ENCODE measurements around the gene TAF4.

The TAF4 gene

DNA sequence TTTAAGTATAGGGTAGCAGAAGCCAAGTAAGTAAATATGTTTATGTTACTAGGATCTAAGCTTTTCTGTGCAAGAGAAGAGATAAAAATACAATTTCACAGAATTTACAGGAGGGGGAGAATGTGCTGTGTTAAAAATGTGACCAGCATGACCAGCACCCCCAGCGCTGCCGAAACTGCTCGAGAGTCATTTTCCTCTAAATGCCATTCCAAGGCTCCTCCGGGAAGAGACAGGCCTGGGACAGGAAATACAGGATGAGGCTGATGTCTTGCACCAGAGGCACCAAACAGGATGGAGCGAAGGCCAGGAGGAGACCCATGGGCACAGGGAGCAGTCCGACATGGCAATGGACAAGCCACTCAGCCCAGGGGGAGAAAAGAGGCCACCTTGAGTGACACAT is 21.1 kb downstream of the TAF4 start:
- WGBS (ENCODE audit: insufficient coverage, insufficient read length) = no CpG with 5 or more reads among the region's 6 CpGs
- Histone ChIP-seq H3K9me3 (ENCODE audit: control insufficient read depth, insufficient read depth, low read length) (no peaks in the 10 kb centered on the region), H3K4me3 (ENCODE audit: low read length) (no peak overlapping the region), H3K27ac (ENCODE audit: low read length) (no peak overlapping the region), H3K27me3 (ENCODE audit: control insufficient read depth, insufficient read depth, low read length) (no peaks in the 10 kb centered on the region), H3K36me3 (ENCODE audit: control insufficient read depth, insufficient read depth, low read length) (no peaks in the 10 kb centered on the region), H3K4me1 (ENCODE audit: control insufficient read depth, insufficient read depth, low read length) (peaks cover 7% of the 10 kb centered on the region)
- no peak for DNase-seq (ENCODE audit: low read depth, low spot score)

DNA sequence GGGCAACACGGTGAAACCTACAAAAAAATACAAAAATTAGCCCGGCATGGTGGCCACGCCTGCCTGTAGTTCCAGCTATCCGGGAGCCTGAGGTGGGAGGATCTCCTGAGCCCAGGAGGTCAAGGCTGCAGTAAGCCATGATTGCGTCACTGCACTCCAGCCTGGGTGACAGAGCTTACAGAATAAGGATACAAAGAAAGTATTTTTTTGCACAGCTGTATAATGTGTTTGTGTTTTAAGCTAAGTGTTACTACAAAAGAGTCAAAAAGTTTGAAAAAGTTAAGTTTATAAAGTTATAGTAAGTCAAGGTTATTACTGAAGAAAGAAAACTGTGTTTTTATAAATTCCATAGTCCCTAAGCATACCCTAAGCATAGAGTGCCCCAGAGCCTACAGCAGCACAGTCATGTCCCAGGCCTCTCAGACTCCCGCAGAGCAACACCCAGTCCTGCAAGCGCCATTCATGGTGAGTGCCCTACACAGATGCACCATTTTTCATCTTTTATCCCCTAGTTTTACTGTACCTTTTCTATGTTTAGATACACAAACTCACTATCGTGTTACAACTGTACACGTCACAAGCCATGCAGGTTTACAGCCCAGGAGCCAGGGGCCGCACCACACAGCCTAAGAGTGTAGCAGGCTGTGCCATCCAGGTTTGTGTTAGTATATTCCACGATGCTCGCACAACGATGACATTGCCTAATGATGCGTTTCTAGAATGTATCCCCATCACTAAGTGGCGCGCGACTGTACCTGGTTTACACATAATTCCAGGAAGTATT is 22.4 kb downstream of the TAF4 start:
- Histone ChIP-seq H3K27me3 (ENCODE audit: control insufficient read depth, insufficient read depth, low read length) (no peaks in the 10 kb centered on the region), H3K9me3 (ENCODE audit: control insufficient read depth, insufficient read depth, low read length) (no peaks in the 10 kb centered on the region), H3K4me1 (ENCODE audit: control insufficient read depth, insufficient read depth, low read length) (peaks cover 5% of the 10 kb centered on the region), H3K4me3 (ENCODE audit: low read length) (no peak overlapping the region), H3K27ac (ENCODE audit: low read length) (no peak overlapping the region), H3K36me3 (ENCODE audit: control insufficient read depth, insufficient read depth, low read length) (no peaks in the 10 kb centered on the region)
- no CpG with 5 or more reads among the region's 17 CpGs for WGBS (ENCODE audit: insufficient coverage, insufficient read length)
- no peak for DNase-seq (ENCODE audit: low read depth, low spot score)

- no peaks in the 10 kb centered on the region for H3K9me3 ChIP-seq (ENCODE audit: control insufficient read depth, insufficient read depth, low read length)
- no peak overlapping the region for H3K27ac ChIP-seq (ENCODE audit: low read length)
- no peaks in the 10 kb centered on the region for H3K27me3 ChIP-seq (ENCODE audit: control insufficient read depth, insufficient read depth, low read length)
- no peak for DNase-seq (ENCODE audit: low read depth, low spot score)
- H3K36me3 ChIP-seq (ENCODE audit: control insufficient read depth, insufficient read depth, low read length) = no peaks in the 10 kb centered on the region
- H3K4me3 ChIP-seq (ENCODE audit: low read length) = no peak overlapping the region
- no CpG with 5 or more reads among the region's 22 CpGs for WGBS (ENCODE audit: insufficient coverage, insufficient read length)
- peaks cover 2% of the 10 kb centered on the region; the same call in 1 of the 2 replicates for H3K4me1 ChIP-seq (ENCODE audit: control insufficient read depth, insufficient read depth, low read length)
Observed at GRCh38 chr20:62042025-62042820, 23.5 kb downstream of the TAF4 start.

DNA sequence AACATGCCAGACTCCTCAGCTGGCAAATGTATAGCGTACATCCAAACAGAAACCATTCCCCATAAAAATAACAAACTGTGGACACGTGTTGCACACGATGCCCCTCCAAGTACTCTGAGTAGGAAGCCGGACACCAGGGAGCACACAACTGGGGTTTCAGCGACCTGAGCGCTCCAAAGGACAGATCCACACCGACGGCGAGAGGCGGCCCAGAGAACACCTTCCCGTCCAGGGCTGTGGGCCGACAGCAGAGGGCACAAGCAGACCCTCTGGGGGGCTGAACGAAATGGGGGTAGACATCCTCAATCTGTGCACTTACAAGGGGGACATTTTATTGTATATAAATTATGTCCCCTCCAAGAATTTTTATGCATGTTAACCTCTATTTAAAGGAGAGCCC is 24.7 kb downstream of the TAF4 start:
- no peak for DNase-seq (ENCODE audit: low read depth, low spot score)
- WGBS (ENCODE audit: insufficient coverage, insufficient read length) = no CpG with 5 or more reads among the region's 13 CpGs
- H3K27me3 ChIP-seq (ENCODE audit: control insufficient read depth, insufficient read depth, low read length) = no peaks in the 10 kb centered on the region; the same call in 1 of the 2 replicates
- no peak overlapping the region for H3K27ac ChIP-seq (ENCODE audit: low read length)
- H3K36me3 ChIP-seq (ENCODE audit: control insufficient read depth, insufficient read depth, low read length) = no peaks in the 10 kb centered on the region
- no peak overlapping the region for H3K4me3 ChIP-seq (ENCODE audit: low read length)
- no peaks in the 10 kb centered on the region for H3K9me3 ChIP-seq (ENCODE audit: control insufficient read depth, insufficient read depth, low read length)
- H3K4me1 ChIP-seq (ENCODE audit: control insufficient read depth, insufficient read depth, low read length) = peaks cover 3% of the 10 kb centered on the region; the same call in 1 of the 2 replicates

DNA sequence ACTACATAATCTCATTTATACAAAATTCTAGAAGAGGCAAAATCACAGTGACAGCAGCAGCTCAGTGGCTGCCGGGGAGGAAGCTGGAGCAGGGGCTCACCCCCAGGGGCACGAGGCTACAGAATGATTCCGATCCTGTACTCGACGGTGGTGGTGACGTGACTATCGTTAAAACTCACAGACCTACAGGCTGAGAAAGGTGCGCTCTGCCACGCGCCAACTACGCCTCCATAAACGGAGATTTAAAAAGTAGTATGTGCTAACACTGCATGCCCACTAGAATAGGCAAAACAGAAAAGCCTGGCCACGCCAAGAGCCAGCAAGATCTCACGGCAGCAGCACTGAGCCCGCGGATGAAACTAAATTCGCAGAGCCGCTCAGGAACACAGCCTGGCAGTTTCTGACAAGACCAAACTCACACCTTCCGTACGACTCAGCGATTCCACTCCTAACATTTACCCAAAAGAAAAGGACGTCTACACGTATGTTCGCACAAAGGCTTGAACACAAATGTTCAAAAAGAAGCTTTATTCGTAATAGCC is 25.2 kb downstream of the TAF4 start:
- WGBS (ENCODE audit: insufficient coverage, insufficient read length) = no CpG with 5 or more reads among the region's 25 CpGs
- no peaks in the 10 kb centered on the region for H3K9me3 ChIP-seq (ENCODE audit: control insufficient read depth, insufficient read depth, low read length)
- no peak overlapping the region for H3K27ac ChIP-seq (ENCODE audit: low read length)
- no peaks in the 10 kb centered on the region for H3K36me3 ChIP-seq (ENCODE audit: control insufficient read depth, insufficient read depth, low read length)
- H3K27me3 ChIP-seq (ENCODE audit: control insufficient read depth, insufficient read depth, low read length) = no peaks in the 10 kb centered on the region; the same call in 1 of the 2 replicates
- H3K4me1 ChIP-seq (ENCODE audit: control insufficient read depth, insufficient read depth, low read length) = peaks cover 3% of the 10 kb centered on the region; the same call in 1 of the 2 replicates
- no peak overlapping the region for H3K4me3 ChIP-seq (ENCODE audit: low read length)
- no peak for DNase-seq (ENCODE audit: low read depth, low spot score)

- no peak for DNase-seq (ENCODE audit: low read depth, low spot score)
- no peak overlapping the region for H3K27ac ChIP-seq (ENCODE audit: low read length)
- peaks cover 3% of the 10 kb centered on the region; the same call in 1 of the 2 replicates for H3K4me1 ChIP-seq (ENCODE audit: control insufficient read depth, insufficient read depth, low read length)
- no peaks in the 10 kb centered on the region; the same call in 1 of the 2 replicates for H3K27me3 ChIP-seq (ENCODE audit: control insufficient read depth, insufficient read depth, low read length)
- H3K9me3 ChIP-seq (ENCODE audit: control insufficient read depth, insufficient read depth, low read length) = no peaks in the 10 kb centered on the region
- no CpG with 5 or more reads among the region's 6 CpGs for WGBS (ENCODE audit: insufficient coverage, insufficient read length)
- no peaks in the 10 kb centered on the region for H3K36me3 ChIP-seq (ENCODE audit: control insufficient read depth, insufficient read depth, low read length)
- no peak overlapping the region for H3K4me3 ChIP-seq (ENCODE audit: low read length)
Observed at GRCh38 chr20:62039738-62040137, 25.9 kb downstream of the TAF4 start.

- Histone ChIP-seq H3K27ac (ENCODE audit: low read length) (no peak overlapping the region), H3K9me3 (ENCODE audit: control insufficient read depth, insufficient read depth, low read length) (no peaks in the 10 kb centered on the region), H3K4me1 (ENCODE audit: control insufficient read depth, insufficient read depth, low read length) (peaks cover 5% of the 10 kb centered on the region; the same call in 1 of the 2 replicates), H3K4me3 (ENCODE audit: low read length) (no peak overlapping the region), H3K27me3 (ENCODE audit: control insufficient read depth, insufficient read depth, low read length) (no peaks in the 10 kb centered on the region; the same call in 1 of the 2 replicates), H3K36me3 (ENCODE audit: control insufficient read depth, insufficient read depth, low read length) (no peaks in the 10 kb centered on the region)
- no peak for DNase-seq (ENCODE audit: low read depth, low spot score)
- WGBS (ENCODE audit: insufficient coverage, insufficient read length) = no CpG with 5 or more reads among the region's 13 CpGs
Observed at GRCh38 chr20:62032609-62033368, 32.9 kb downstream of the TAF4 start.

GRCh38 chr20:62031462-62032092 is 34.1 kb downstream of the TAF4 start:
- no peaks in the 10 kb centered on the region for H3K9me3 ChIP-seq (ENCODE audit: control insufficient read depth, insufficient read depth, low read length)
- no peak for DNase-seq (ENCODE audit: low read depth, low spot score)
- H3K36me3 ChIP-seq (ENCODE audit: control insufficient read depth, insufficient read depth, low read length) = no peaks in the 10 kb centered on the region
- no peaks in the 10 kb centered on the region; the same call in 1 of the 2 replicates for H3K27me3 ChIP-seq (ENCODE audit: control insufficient read depth, insufficient read depth, low read length)
- WGBS (ENCODE audit: insufficient coverage, insufficient read length) = no CpG with 5 or more reads among the region's 15 CpGs
- H3K4me1 ChIP-seq (ENCODE audit: control insufficient read depth, insufficient read depth, low read length) = peaks cover 6% of the 10 kb centered on the region; the same call in 1 of the 2 replicates
- H3K4me3 ChIP-seq (ENCODE audit: low read length) = no peak overlapping the region
- H3K27ac ChIP-seq (ENCODE audit: low read length) = no peak overlapping the region

DNA sequence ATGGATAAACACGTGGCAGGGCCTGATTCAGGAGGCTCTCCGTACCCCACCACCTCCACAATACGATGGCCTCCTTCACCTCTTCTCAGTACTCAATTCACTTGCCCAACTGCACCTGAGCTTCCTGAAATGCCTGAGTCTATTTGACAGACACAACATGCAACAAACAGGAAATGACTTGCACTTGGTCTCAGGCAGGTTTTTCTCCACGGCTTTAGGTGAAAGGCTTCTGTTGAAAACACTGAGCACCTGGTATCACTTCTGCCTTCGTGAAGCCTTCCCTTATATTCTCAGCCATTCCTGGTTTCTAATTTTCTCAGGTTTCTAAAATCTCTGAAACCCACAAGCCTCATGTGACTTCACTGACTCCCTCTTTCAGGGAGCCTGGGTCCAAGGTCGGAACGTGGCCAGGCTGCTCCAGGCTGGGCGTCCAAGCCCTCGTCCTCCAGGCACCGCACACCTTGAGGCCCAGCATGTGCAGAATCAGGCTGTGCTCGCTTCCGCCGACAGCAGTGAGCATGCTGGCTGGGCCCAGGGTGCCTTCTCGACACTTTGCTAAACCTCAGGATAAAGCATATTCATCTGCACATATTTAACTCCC is 34.7 kb downstream of the TAF4 start:
- DNase-seq (ENCODE audit: low read depth, low spot score) = no peak
- Histone ChIP-seq H3K9me3 (ENCODE audit: control insufficient read depth, insufficient read depth, low read length) (no peaks in the 10 kb centered on the region), H3K36me3 (ENCODE audit: control insufficient read depth, insufficient read depth, low read length) (no peaks in the 10 kb centered on the region), H3K27ac (ENCODE audit: low read length) (no peak overlapping the region), H3K4me3 (ENCODE audit: low read length) (no peak overlapping the region), H3K4me1 (ENCODE audit: control insufficient read depth, insufficient read depth, low read length) (peaks cover 11% of the 10 kb centered on the region), H3K27me3 (ENCODE audit: control insufficient read depth, insufficient read depth, low read length) (no peaks in the 10 kb centered on the region)
- WGBS (ENCODE audit: insufficient coverage, insufficient read length) = no CpG with 5 or more reads among the region's 14 CpGs

Measured in iPS DF 6.9 (cell line).